ENCODE results near the gene TLK1. TPM values are rescaled to one million over a fixed set of nuclear protein-coding genes. Genes with fewer than 3 reads are reported as not detected.
A peak's percentile ranks its signal among the peaks of the same experiment; 100 is the strongest.

Gene TLK1
- total RNA-seq, 4 donors from 2014 or later: 7.7 to 14.2 (median 10.0) TPM

DNA sequence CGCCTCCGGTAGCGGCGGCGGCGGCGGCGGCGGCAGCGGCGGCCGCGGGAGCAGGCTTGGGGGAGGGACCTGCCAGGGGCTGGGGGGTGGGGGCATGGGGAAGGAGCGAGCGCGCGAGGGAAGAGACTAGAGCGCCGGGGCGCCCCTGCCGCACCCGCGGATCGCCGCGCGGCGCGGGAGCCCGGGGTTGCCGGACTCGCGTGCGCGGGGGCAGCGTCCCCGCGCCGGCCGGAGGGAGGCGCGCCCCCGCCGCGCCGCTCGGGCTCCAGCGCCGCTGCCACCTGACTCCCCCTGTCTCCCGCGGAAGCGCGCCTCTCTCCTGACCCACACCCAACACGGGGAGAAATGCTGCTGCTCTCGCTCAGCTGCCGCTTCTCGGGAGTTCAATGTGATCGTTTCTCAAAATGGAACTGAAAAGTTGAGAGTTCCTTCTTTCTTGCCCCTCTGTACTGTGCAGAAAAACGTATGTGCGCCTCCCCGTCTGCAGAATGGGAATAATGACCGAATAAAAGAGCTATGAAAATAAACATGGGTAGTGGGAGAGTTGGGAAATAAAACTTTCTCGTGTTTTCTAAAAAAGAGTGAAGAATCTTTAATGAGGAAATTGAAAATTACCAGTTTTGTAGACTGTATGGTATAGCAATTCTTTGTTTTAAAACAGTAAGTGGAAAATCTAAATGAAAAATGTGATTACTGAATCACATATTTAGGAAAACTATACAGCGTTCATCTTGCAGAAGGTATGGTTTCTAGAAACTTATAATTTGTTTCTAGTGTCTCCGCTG is 455 bp upstream of the TLK1 start:
- DNase-seq (peak; percentile 71 to 78), ATAC-seq (peak; percentile 85 to 86)
- H3K4me3 ChIP-seq: peak overlapping the region; percentile 89 to 97 (median 96)
- no peaks in the 10 kb centered on the region for H3K36me3 ChIP-seq
- peak overlapping the region; percentile 98 to 99 (median 98) for H3K27ac ChIP-seq
- H3K4me1 ChIP-seq: peaks cover 17 to 20% of the 10 kb centered on the region in 2 donors
- no peaks in the 10 kb centered on the region for H3K27me3 ChIP-seq
- in situ Hi-C loops (cut with MboI; ENCODE audit: low sequenced_read_pairs in 4 of 4): loop anchor here (25.0 kb wide), 3 partner anchors 174 to 251 kb away; no protein-coding TSS in a partner anchor
- TF ChIP-seq, protein P1, sequence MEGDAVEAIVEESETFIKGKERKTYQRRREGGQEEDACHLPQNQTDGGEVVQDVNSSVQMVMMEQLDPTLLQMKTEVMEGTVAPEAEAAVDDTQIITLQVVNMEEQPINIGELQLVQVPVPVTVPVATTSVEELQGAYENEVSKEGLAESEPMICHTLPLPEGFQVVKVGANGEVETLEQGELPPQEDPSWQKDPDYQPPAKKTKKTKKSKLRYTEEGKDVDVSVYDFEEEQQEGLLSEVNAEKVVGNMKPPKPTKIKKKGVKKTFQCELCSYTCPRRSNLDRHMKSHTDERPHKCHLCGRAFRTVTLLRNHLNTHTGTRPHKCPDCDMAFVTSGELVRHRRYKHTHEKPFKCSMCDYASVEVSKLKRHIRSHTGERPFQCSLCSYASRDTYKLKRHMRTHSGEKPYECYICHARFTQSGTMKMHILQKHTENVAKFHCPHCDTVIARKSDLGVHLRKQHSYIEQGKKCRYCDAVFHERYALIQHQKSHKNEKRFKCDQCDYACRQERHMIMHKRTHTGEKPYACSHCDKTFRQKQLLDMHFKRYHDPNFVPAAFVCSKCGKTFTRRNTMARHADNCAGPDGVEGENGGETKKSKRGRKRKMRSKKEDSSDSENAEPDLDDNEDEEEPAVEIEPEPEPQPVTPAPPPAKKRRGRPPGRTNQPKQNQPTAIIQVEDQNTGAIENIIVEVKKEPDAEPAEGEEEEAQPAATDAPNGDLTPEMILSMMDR (IDR thresholded peaks at IDR 0.05 in 4 of 5, conservative IDR thresholded peaks at IDR 0.05 in 1 of 5): no peak
- TF ChIP-seq POLR2A (IDR thresholded peaks at IDR 0.05): no peak
- intact Hi-C loops (cut with DNase I; ENCODE audit: low total_unique reads): loop anchor here (1.0 to 5.0 kb wide), 5 partner anchors 74 to 1649 kb away; partner anchors contain the start of genes DCAF17, GORASP2 and METTL8
- no peaks in the 10 kb centered on the region for H3K9me3 ChIP-seq

DNA sequence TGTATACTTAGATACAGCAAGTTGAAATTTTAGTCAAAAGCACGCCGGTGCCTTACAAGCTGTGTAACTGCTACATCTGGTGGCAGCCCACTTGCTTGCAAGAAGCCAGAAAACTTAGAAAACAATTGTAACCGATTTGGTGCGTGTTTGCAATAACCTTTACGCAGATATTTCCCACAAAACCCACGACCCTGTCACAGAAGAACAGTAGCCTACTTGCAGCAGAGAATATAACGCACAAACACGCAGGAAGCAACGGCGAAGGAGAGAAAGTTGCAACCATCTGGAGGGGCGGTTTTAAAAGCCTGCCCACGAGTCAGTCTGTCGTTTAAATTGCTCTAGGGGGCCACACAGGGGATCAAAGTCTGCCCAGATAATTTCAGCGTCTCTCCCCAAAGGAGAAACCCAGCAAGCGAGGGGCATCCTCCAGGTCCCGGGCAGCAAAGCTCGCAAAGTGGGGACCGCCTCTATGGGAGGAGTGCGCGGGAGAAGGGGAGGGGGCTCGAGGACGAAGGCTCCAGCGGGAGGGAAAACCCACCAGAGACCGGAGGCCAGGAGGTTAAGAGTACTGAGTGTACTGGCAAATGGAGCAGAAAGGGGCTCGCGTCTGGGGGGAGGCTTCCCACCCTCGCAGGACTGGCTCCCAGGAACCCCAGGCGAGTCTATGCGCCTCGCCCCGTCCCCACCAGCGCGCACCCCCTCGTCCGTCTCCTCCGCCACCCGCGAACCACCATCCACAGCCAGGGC is 1.1 kb downstream of the TLK1 start:
- peak overlapping the region; percentile 98 to 99 (median 98) for H3K27ac ChIP-seq
- no peaks in the 10 kb centered on the region for H3K36me3 ChIP-seq
- H3K4me3 ChIP-seq: peak overlapping the region; percentile 89 to 97 (median 96)
- intact Hi-C loops (cut with DNase I; ENCODE audit: low total_unique reads) (loop anchor here (1.0 to 5.0 kb wide), 6 partner anchors 72 to 1647 kb away; partner anchors contain the start of genes DCAF17, GORASP2 and METTL8), in situ Hi-C loops (cut with MboI; ENCODE audit: low sequenced_read_pairs in 4 of 4) (loop anchor here (25.0 kb wide), 3 partner anchors 172 to 253 kb away; no protein-coding TSS in a partner anchor)
- H3K27me3 ChIP-seq: no peaks in the 10 kb centered on the region
- no peaks in the 10 kb centered on the region for H3K9me3 ChIP-seq
- peak in 1 of 2 donors; percentile 19 for TF ChIP-seq POLR2A (IDR thresholded peaks at IDR 0.05)
- TF ChIP-seq, protein P1 (IDR thresholded peaks at IDR 0.05 in 4 of 5, conservative IDR thresholded peaks at IDR 0.05 in 1 of 5): peak in 2 of 5 experiments; percentile 34 to 40
- ATAC-seq (peak; percentile 15 to 18), DNase-seq (peak; percentile 11 to 25)
- peaks cover 23 to 32% of the 10 kb centered on the region in 2 donors for H3K4me1 ChIP-seq

DNA sequence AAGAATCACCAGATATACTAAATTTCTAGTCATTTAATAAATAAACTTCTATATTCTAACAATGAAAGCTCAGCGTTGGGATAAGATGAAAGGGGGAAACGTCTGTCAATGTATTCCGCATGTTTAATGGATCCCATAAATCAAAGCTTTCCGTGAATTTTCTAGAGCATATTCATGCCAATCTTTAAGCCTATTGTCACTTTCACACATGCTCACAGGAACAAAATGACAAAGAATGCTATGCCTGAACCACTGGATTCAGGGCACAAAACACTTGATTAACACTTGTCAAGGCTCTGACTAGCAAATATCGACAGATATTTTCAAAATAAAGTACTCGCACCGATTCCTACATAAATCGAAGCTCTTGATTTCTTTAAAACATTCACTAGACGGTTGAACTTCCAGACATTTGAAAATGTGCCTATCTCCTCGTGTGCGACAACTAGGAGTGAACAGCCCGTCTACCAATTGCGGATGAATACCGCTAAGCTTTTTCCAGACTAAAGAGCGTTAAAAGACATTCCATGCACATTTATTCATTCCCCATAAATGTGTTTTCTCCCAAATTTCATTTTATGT is 1.8 kb downstream of the TLK1 start:
- in situ Hi-C loops (cut with MboI; ENCODE audit: low sequenced_read_pairs in 4 of 4) (loop anchor here (25.0 kb wide), 3 partner anchors 172 to 253 kb away; no protein-coding TSS in a partner anchor), intact Hi-C loops (cut with DNase I; ENCODE audit: low total_unique reads) (loop anchor here (1.0 kb wide), 1 partner anchor 186 kb away; no protein-coding TSS in a partner anchor)
- no peaks in the 10 kb centered on the region for H3K36me3 ChIP-seq
- H3K9me3 ChIP-seq: no peaks in the 10 kb centered on the region
- no peak for DNase-seq
- H3K27ac ChIP-seq: peak overlapping the region; percentile 98 to 99 (median 98)
- no peak for TF ChIP-seq POLR2A (IDR thresholded peaks at IDR 0.05)
- TF ChIP-seq, protein P1 (IDR thresholded peaks at IDR 0.05 in 4 of 5, conservative IDR thresholded peaks at IDR 0.05 in 1 of 5): peak in 1 of 5 experiments; percentile 8
- H3K27me3 ChIP-seq: no peaks in the 10 kb centered on the region
- peaks cover 26 to 34% of the 10 kb centered on the region in 2 donors for H3K4me1 ChIP-seq
- no peak for ATAC-seq
- peak overlapping the region; percentile 89 to 97 (median 96) for H3K4me3 ChIP-seq

DNA sequence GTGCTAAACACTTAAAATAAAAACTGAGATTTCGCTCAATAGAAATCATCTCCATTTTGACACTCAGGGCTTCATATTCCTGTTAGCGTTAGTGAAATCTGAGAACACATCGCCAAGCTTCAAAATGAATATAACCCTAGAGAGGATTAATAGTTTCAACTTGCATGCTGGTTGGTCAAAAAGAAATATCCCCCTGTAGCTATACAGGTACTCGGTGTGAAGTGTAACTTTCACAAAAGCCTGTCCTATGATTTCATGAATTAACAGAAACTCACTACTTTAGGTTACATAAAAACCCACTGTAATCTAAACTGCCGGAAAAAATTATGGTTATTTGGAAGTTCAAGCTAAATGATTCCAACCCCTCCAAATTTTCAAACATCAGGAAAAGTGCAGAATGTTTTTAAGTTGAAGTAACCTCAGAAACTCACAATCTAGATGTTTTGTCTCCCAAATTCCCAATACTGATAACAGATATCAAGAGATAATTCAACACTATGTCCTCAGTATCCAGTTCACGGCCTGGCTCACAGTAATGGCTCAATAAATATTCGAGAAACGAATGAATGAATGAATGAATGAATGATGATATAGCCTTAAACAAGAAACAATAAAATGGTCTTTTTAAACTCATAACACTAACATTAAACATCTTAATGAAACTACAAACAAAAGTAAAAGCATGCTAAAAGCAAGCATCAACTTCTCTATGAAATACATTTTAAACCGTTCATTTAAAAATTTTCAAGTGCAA is 2.5 kb downstream of the TLK1 start:
- H3K4me3 ChIP-seq: peak overlapping the region in 3 of 4 donors; percentile 89 to 97 (median 94)
- no peaks in the 10 kb centered on the region for H3K36me3 ChIP-seq
- in situ Hi-C loops (cut with MboI; ENCODE audit: low sequenced_read_pairs in 4 of 4): loop anchor here (25.0 kb wide), 3 partner anchors 171 to 254 kb away; no protein-coding TSS in a partner anchor
- intact Hi-C loops (cut with DNase I; ENCODE audit: low total_unique reads): no loop called here
- no peak for DNase-seq
- ATAC-seq: no peak
- no peak for TF ChIP-seq POLR2A (IDR thresholded peaks at IDR 0.05)
- TF ChIP-seq, protein P1 (IDR thresholded peaks at IDR 0.05 in 4 of 5, conservative IDR thresholded peaks at IDR 0.05 in 1 of 5): no peak
- no peak overlapping the region for H3K27ac ChIP-seq
- no peaks in the 10 kb centered on the region for H3K27me3 ChIP-seq
- H3K9me3 ChIP-seq: no peaks in the 10 kb centered on the region
- H3K4me1 ChIP-seq: peaks cover 26 to 34% of the 10 kb centered on the region in 2 donors
